ENCODE results near the gene NTNG1. TPM values are rescaled to one million over a fixed set of nuclear protein-coding genes. Genes with fewer than 3 reads are reported as not detected.

Gene NTNG1
- total RNA-seq, 4 donors from 2014 or later: 0.20 to 3.0 (median 1.0) TPM

DNA sequence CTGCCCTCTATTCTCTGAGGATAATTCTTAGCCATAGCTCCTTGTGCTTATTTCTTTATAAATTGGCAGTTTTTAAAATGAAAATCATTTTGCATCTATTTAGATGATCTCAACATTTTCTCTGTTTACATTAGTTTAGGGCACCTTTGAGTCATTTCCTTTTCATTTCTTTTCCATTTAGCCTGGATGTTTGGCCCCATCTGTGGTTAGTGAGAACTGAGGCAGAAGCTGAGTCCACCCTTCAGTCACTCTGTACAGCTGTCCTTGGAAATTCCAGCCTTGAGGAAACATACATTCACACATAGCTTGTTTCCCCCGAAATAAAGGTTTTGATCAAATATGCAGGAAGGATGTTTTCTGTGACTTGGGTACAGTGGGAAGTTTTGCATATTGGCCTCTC, 123.7 kb downstream of the NTNG1 start:
- Histone ChIP-seq H3K27me3 (no peaks in the 10 kb centered on the region), H3K36me3 (no peaks in the 10 kb centered on the region), H3K9me3 (no peaks in the 10 kb centered on the region), H3K4me3 (no peak overlapping the region), H3K27ac (no peak overlapping the region), H3K4me1 (no peaks in the 10 kb centered on the region)
- TF ChIP-seq, protein P1, sequence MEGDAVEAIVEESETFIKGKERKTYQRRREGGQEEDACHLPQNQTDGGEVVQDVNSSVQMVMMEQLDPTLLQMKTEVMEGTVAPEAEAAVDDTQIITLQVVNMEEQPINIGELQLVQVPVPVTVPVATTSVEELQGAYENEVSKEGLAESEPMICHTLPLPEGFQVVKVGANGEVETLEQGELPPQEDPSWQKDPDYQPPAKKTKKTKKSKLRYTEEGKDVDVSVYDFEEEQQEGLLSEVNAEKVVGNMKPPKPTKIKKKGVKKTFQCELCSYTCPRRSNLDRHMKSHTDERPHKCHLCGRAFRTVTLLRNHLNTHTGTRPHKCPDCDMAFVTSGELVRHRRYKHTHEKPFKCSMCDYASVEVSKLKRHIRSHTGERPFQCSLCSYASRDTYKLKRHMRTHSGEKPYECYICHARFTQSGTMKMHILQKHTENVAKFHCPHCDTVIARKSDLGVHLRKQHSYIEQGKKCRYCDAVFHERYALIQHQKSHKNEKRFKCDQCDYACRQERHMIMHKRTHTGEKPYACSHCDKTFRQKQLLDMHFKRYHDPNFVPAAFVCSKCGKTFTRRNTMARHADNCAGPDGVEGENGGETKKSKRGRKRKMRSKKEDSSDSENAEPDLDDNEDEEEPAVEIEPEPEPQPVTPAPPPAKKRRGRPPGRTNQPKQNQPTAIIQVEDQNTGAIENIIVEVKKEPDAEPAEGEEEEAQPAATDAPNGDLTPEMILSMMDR (IDR thresholded peaks at IDR 0.05): no peak
- TF ChIP-seq POLR2A (IDR thresholded peaks at IDR 0.05) (no peak), EP300 (IDR thresholded peaks at IDR 0.05) (no peak), POLR2AphosphoS5 (IDR thresholded peaks at IDR 0.05) (no peak)
- no peak for ATAC-seq
- WGBS, 2 donors (ENCODE audit: low coverage in 1 of 2): 56% methylated on average over 1 of the region's 1 CpG; no CpG with 5 or more reads in 1 of the 2 donors

GRCh38 chr1:107267489-107267888, 126.7 kb downstream of the NTNG1 start:
- Histone ChIP-seq H3K4me1 (no peaks in the 10 kb centered on the region), H3K36me3 (no peaks in the 10 kb centered on the region), H3K27me3 (no peaks in the 10 kb centered on the region), H3K4me3 (no peak overlapping the region), H3K27ac (no peak overlapping the region), H3K9me3 (no peaks in the 10 kb centered on the region)
- ATAC-seq: no peak
- TF ChIP-seq, protein P1 (IDR thresholded peaks at IDR 0.05): no peak
- TF ChIP-seq POLR2AphosphoS5 (IDR thresholded peaks at IDR 0.05) (no peak), POLR2A (IDR thresholded peaks at IDR 0.05) (no peak), EP300 (IDR thresholded peaks at IDR 0.05) (no peak)
- WGBS, 2 donors (ENCODE audit: low coverage in 1 of 2): 71 to 83% methylated on average over 3 of the region's 3 CpGs

DNA sequence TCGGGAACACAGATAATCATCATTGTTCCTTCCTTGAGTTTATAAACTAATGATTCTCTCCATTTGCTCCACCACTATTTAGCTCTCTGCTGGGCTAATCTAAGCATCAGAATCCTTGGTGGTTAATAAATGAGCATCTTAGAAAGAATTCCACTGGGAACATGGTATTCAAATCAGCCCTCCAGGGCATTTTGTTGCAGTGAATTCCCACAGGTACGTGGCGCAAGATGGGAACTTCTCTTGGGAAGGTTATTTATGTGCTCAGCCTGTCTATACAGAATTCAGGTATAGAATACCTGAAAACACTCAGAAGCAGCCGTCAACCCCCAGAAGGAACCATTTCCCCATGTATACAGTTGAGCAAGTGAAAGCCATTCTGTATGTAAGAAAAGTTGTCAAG, 131.5 kb downstream of the NTNG1 start:
- Histone ChIP-seq H3K9me3 (no peaks in the 10 kb centered on the region), H3K27ac (no peak overlapping the region), H3K4me1 (no peaks in the 10 kb centered on the region), H3K36me3 (no peaks in the 10 kb centered on the region), H3K27me3 (no peaks in the 10 kb centered on the region), H3K4me3 (no peak overlapping the region)
- TF ChIP-seq EP300 (IDR thresholded peaks at IDR 0.05) (no peak), POLR2A (IDR thresholded peaks at IDR 0.05) (no peak)
- no peak for ATAC-seq
- WGBS, 2 donors (ENCODE audit: low coverage in 1 of 2): 72 to 82% methylated on average over 3 to 4 of the region's 4 CpGs

DNA sequence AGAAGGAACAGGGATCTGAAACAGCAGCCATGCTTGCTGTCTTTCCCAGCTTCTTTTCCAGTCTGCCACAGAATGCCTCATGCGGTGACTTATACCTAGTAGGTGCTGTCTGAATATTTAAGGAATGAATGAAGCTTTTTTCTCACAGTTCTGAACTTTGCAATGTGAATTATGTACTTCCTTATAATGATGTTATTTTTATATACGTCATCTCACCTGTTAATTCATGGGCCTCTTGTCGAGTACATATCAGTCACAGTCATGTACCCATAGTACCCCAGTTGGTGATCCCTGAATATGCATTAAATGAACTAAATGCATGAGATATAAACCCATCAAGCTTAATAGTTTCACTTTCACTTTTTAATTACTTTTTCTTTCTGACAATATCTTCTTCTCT, 132.7 kb downstream of the NTNG1 start:
- Histone ChIP-seq H3K4me3 (no peak overlapping the region), H3K27me3 (no peaks in the 10 kb centered on the region), H3K4me1 (no peaks in the 10 kb centered on the region), H3K27ac (no peak overlapping the region), H3K9me3 (no peaks in the 10 kb centered on the region), H3K36me3 (no peaks in the 10 kb centered on the region)
- TF ChIP-seq EP300 (IDR thresholded peaks at IDR 0.05): no peak
- no peak for TF ChIP-seq POLR2AphosphoS5 (IDR thresholded peaks at IDR 0.05)
- TF ChIP-seq, protein P1 (IDR thresholded peaks at IDR 0.05): no peak
- TF ChIP-seq POLR2A (IDR thresholded peaks at IDR 0.05): no peak
- no peak for ATAC-seq
- 88 to 89% methylated on average over 3 of the region's 3 CpGs for WGBS, 2 donors (ENCODE audit: low coverage in 1 of 2)

GRCh38 chr1:107274227-107274626, 133.4 kb downstream of the NTNG1 start:
- TF ChIP-seq POLR2A (IDR thresholded peaks at IDR 0.05) (no peak), POLR2AphosphoS5 (IDR thresholded peaks at IDR 0.05) (no peak), EP300 (IDR thresholded peaks at IDR 0.05) (no peak)
- TF ChIP-seq, protein P1 (IDR thresholded peaks at IDR 0.05): no peak
- no peak overlapping the region for H3K27ac ChIP-seq
- no peak for ATAC-seq
- H3K36me3 ChIP-seq: no peaks in the 10 kb centered on the region
- no peaks in the 10 kb centered on the region for H3K9me3 ChIP-seq
- H3K4me3 ChIP-seq: no peak overlapping the region
- H3K27me3 ChIP-seq: no peaks in the 10 kb centered on the region
- H3K4me1 ChIP-seq: no peaks in the 10 kb centered on the region
- WGBS, 2 donors (ENCODE audit: low coverage in 1 of 2): 82 to 94% methylated on average over 1 of the region's 1 CpG
